Karpas-422 (cell line): ENCODE data around the gene BEAN1. TPM values are rescaled to one million over a fixed set of nuclear protein-coding genes. Genes with fewer than 3 reads are reported as not detected.

Experiments used
- DNase-seq: peaks from one replicate; pipeline ENCODE4 v3.0.0-alpha.2; 2015
- H2AFZ ChIP-seq: fragments of 200-600 bp; sonication (generic); 2 replicates; pipeline ENCODE4 v1.6.1; 2014; ENCODE audit warnings: antibody characterized with exemption, low read length, mixed read lengths
- H3K27ac ChIP-seq: fragments of 200-600 bp; sonication (generic); 2 replicates; pipeline ENCODE4 v1.5.1; 2014; ENCODE audit warnings: mild to moderate bottlenecking, low read length, moderate library complexity
- H3K27me3 ChIP-seq: fragments of 200-600 bp; sonication (generic); 2 replicates; pipeline ENCODE4 v1.6.1; 2014; ENCODE audit warnings: low read length, mixed read lengths
- H3K36me3 ChIP-seq: fragments of 200-600 bp; sonication (generic); 2 replicates; pipeline ENCODE4 v1.6.1; 2014; ENCODE audit warnings: low read length, mixed read lengths; ENCODE audit not compliant: insufficient read depth
- H3K4me1 ChIP-seq: fragments of 200-600 bp; sonication (generic); 2 replicates; pipeline ENCODE4 v1.6.1; 2014; ENCODE audit warnings: mild to moderate bottlenecking, low read length, mixed read lengths
- H3K4me2 ChIP-seq: fragments of 200-600 bp; sonication (generic); 2 replicates; pipeline ENCODE4 v1.6.1; 2014; ENCODE audit warnings: low read length, low read depth, mild to moderate bottlenecking; ENCODE audit not compliant: poor library complexity, severe bottlenecking
- H3K4me3 ChIP-seq: fragments of 200-600 bp; sonication (generic); 2 replicates; pipeline ENCODE4 v1.5.1; 2014; ENCODE audit warnings: mild to moderate bottlenecking, antibody characterized with exemption, low read length, mixed read lengths
- H3K79me2 ChIP-seq: fragments of 200-600 bp; sonication (generic); 2 replicates; pipeline ENCODE4 v1.6.1; 2014; ENCODE audit warnings: mild to moderate bottlenecking, low read length, mixed read lengths
- H3K9ac ChIP-seq: fragments of 200-600 bp; sonication (generic); 2 replicates; pipeline ENCODE4 v1.6.0; 2014; ENCODE audit warnings: low read length
- H3K9me2 ChIP-seq: fragments of 200-600 bp; sonication (generic), shearing (Covaris generic); replicated peaks from 2 replicates; pipeline ENCODE4 v1.6.0; 2014; ENCODE audit warnings: mild to moderate bottlenecking, low read length, moderate library complexity; ENCODE audit not compliant: insufficient read depth
- H3K9me3 ChIP-seq: fragments of 300-700, 200-600 bp; sonication (generic); 2 replicates; pipeline ENCODE4 v1.6.1; 2014; ENCODE audit warnings: low read length, mixed read lengths
- H4K20me1 ChIP-seq: fragments of 200-600 bp; sonication (generic); 2 replicates; pipeline ENCODE4 v1.6.1; 2014; ENCODE audit warnings: mild to moderate bottlenecking, antibody characterized with exemption, low read length, low read depth; ENCODE audit not compliant: insufficient read depth
- total RNA-seq: library from RNA; depleted of rRNA; stranded (reverse); fragments of >200 nt; shearing (Covaris generic); gene quantifications from 2 replicates; pipeline ENCODE4 v1.2.3, GENCODE V29; 2014; ENCODE audit warnings: low replicate concordance

BEAN1 gene
- total RNA-seq, 1 experiment from 2014 or later, result not detected

DNA sequence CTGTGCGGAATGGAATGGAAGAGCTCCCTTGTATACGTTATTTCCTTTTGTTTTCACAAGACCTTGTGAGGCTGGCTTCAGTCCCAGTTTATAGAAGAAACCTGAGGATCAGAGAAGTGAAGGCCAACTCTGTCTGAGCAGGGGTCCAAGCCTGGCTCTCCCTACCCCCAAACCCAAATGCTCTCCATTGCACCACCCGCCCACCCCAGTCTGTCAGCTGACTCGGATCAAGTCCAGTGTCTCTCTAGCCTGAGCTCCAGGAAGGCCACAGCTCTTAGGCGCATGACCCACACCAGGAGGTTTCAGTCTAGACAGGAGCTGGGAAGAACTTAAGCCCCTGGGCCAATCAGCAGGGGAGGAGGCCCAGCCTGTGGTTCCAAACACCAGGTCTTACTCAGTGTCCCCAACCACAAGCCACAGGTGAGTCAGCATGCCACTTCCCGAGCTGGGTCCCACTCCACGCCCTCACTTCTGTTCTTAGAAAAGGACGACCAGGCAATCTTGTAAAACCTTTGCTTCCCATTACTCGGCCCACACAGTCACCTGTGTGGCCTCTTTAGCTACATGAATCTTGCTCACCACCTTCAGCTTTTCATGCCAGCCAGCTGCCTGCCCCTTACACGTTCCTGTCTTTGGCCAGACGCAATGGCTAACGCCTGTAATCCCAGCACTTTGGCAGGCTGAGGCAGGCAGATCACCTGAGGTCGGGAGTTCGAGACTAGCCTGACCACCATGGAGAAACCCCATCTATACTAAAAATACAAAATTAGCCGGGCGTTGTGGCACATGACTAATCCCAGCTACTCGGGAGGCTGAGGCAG, 95.1 kb downstream of the BEAN1 start:
- Histone ChIP-seq H2AFZ (no peak overlapping the region), H3K9ac (no peak overlapping the region), H4K20me1 (no peaks in the 10 kb centered on the region), H3K36me3 (no peaks in the 10 kb centered on the region), H3K27me3 (no peaks in the 10 kb centered on the region), H3K79me2 (no peaks in the 10 kb centered on the region), H3K27ac (no peak overlapping the region), H3K4me3 (no peak overlapping the region), H3K9me2 (no peaks in the 10 kb centered on the region), H3K4me2 (no peak overlapping the region), H3K9me3 (no peaks in the 10 kb centered on the region), H3K4me1 (peaks cover 16% of the 10 kb centered on the region)
- DNase-seq, result no peak

GRCh38 chr16:66522816-66523590, 95.9 kb downstream of the BEAN1 start:
- no peak overlapping the region for H3K4me2 ChIP-seq

GRCh38 chr16:66523861-66524354, 96.8 kb downstream of the BEAN1 start:
- Histone ChIP-seq H2AFZ (no peak overlapping the region), H3K9me3 (no peaks in the 10 kb centered on the region), H3K27ac (no peak overlapping the region), H3K4me1 (peaks cover 10% of the 10 kb centered on the region), H3K27me3 (no peaks in the 10 kb centered on the region), H4K20me1 (no peaks in the 10 kb centered on the region), H3K9ac (no peak overlapping the region), H3K9me2 (no peaks in the 10 kb centered on the region), H3K4me3 (no peak overlapping the region), H3K36me3 (no peaks in the 10 kb centered on the region), H3K79me2 (no peaks in the 10 kb centered on the region), H3K4me2 (no peak overlapping the region)
- DNase-seq, result no peak

More at GRCh38 chr16:66522816-66523590, 95.9 kb downstream of the BEAN1 start:
- no peaks in the 10 kb centered on the region for H3K9me2 ChIP-seq
- no peak overlapping the region for H3K4me3 ChIP-seq
- no peak overlapping the region for H2AFZ ChIP-seq
- no peaks in the 10 kb centered on the region for H3K27me3 ChIP-seq
- no peaks in the 10 kb centered on the region for H3K9me3 ChIP-seq
- H4K20me1 ChIP-seq, result no peaks in the 10 kb centered on the region
- H3K4me1 ChIP-seq, result peaks cover 10% of the 10 kb centered on the region
- H3K36me3 ChIP-seq, result no peaks in the 10 kb centered on the region
- DNase-seq, result no peak
- H3K9ac ChIP-seq, result no peak overlapping the region
- H3K27ac ChIP-seq, result no peak overlapping the region
- no peaks in the 10 kb centered on the region for H3K79me2 ChIP-seq

DNA sequence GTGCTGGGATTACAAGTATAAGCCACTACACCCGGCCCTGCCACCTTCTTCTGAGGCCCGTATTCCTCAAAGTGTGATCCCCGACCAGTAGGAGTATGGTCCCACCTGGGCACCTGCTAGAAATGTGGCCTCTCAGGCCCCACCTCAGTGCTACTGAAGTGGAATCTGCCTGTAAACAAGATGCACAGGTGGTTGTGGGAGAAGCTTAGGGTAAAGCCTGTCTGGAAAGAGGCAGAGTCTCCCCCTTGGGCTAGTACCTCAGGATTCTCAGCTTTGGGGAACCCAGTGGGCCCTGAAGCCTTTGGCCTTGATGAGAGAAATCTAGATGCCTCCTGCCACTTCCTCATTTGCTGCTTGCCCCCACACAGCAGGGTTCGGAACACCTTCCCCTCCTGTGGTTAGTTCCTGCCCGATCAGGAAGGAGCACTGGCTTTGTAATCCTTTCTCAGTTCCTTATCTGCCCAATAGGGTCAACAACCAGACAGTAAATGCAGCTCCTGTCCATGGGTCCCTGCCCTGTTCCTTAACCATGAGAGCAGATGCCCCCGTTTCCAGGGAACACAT, 97.6 kb downstream of the BEAN1 start:
- Histone ChIP-seq H4K20me1 (no peaks in the 10 kb centered on the region), H3K9me2 (no peaks in the 10 kb centered on the region), H3K4me2 (no peak overlapping the region), H3K9ac (peak overlapping the region; percentile 11; the same call in 1 of the 2 replicates), H3K79me2 (no peaks in the 10 kb centered on the region), H2AFZ (no peak overlapping the region), H3K9me3 (no peaks in the 10 kb centered on the region), H3K4me3 (no peak overlapping the region), H3K4me1 (peaks cover 10% of the 10 kb centered on the region), H3K27ac (no peak overlapping the region), H3K36me3 (no peaks in the 10 kb centered on the region), H3K27me3 (no peaks in the 10 kb centered on the region)
- peak; percentile 61 for DNase-seq

DNA sequence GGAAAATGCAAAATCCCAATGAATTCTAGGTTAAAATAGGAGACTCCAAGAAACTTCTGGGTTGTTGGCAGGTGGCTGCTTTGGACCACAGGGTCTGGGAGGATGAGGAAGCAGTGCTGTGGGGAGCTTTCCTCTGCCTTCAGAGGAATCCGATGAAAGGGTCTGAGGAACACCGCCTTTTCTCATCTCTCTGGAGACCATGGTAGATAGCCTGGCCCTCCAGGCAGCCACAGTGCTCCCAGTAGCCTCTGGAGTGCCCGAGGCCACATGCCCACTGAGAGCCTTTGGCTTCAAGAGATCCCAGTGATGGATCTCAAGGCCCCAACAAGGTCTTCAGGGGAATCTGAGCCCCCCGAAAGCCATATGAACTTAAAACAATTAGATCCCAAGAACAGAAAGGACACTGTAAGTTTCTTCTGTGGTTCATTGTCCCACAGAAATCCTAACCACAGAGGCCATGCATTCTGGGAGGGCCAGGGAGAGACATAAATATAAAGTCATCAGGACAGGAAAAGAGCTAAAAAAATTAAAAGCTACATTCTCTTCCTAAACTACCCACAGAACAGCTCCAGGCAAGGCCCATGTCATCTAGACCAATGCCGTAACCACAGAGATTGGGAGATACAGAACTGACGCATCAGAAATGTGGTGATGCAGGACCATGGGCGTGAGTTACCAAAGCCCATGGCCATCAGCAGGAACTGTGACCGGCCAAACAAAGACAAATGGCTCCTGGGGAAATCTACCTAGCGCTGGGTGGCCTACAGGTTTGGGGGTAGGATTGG, 98.5 kb downstream of the BEAN1 start:
- H3K27ac ChIP-seq, result no peak overlapping the region
- peaks cover 10% of the 10 kb centered on the region for H3K4me1 ChIP-seq
- no peak overlapping the region for H2AFZ ChIP-seq
- no peaks in the 10 kb centered on the region for H4K20me1 ChIP-seq
- no peak overlapping the region for H3K4me3 ChIP-seq
- no peak for DNase-seq
- H3K9ac ChIP-seq, result no peak overlapping the region
- H3K27me3 ChIP-seq, result no peaks in the 10 kb centered on the region
- H3K4me2 ChIP-seq, result no peak overlapping the region
- no peaks in the 10 kb centered on the region for H3K36me3 ChIP-seq
- no peaks in the 10 kb centered on the region for H3K79me2 ChIP-seq
- H3K9me2 ChIP-seq, result no peaks in the 10 kb centered on the region
- no peaks in the 10 kb centered on the region for H3K9me3 ChIP-seq

GRCh38 chr16:66528294-66528693, 101.2 kb downstream of the BEAN1 start:
- no peak overlapping the region for H2AFZ ChIP-seq
- no peak for DNase-seq
- no peak overlapping the region for H3K4me2 ChIP-seq
- no peaks in the 10 kb centered on the region for H3K9me3 ChIP-seq
- H3K4me3 ChIP-seq, result no peak overlapping the region
- H3K4me1 ChIP-seq, result peaks cover 7% of the 10 kb centered on the region
- H3K9me2 ChIP-seq, result no peaks in the 10 kb centered on the region
- no peak overlapping the region for H3K9ac ChIP-seq
- no peaks in the 10 kb centered on the region for H3K36me3 ChIP-seq
- H3K27me3 ChIP-seq, result no peaks in the 10 kb centered on the region
- H4K20me1 ChIP-seq, result no peaks in the 10 kb centered on the region
- no peaks in the 10 kb centered on the region for H3K79me2 ChIP-seq
- no peak overlapping the region for H3K27ac ChIP-seq

DNA sequence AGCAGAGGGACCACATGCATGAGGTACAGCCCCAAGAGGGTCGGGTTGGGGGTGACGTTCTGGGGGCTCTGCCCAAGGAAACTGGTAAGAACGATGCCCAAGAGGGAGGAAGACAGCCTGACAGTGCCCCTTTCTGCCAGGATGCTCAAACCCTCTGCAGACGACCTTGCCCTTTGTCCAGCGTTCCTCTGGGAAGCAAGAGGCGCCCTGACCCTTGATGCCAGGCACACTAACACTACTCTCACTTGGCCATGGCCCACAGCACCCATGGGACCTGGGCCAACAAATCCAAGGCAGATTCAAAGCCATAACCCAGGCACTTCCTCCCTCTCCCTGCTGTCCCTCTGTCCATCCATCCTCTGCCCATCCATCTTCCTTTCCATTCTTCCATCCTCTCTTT, 102.4 kb downstream of the BEAN1 start:
- Histone ChIP-seq H3K27ac (no peak overlapping the region), H4K20me1 (no peaks in the 10 kb centered on the region), H3K27me3 (no peaks in the 10 kb centered on the region), H3K4me3 (no peak overlapping the region), H3K9ac (no peak overlapping the region), H3K4me2 (no peak overlapping the region), H3K9me3 (no peaks in the 10 kb centered on the region), H3K4me1 (peaks cover 6% of the 10 kb centered on the region), H3K36me3 (no peaks in the 10 kb centered on the region), H2AFZ (no peak overlapping the region), H3K9me2 (no peaks in the 10 kb centered on the region), H3K79me2 (no peaks in the 10 kb centered on the region)
- DNase-seq, result no peak
